PFSK-1 (cell line): ENCODE data around the gene SLC22A8. TPM values are rescaled to one million over a fixed set of nuclear protein-coding genes. Genes with fewer than 3 reads are reported as not detected.

ENCODE experiments used
- FOXP2 ChIP-seq: optimal IDR thresholded peaks from 2 replicates; pipeline ENCODE3; 2011; ENCODE audit warnings: borderline replicate concordance, control low read depth, inconsistent platforms; ENCODE audit not compliant: insufficient read depth; ENCODE audit errors: extremely low read length, extremely low read depth
- POLR2AphosphoS5 ChIP-seq: IDR thresholded peaks from 2 replicates; pipeline ENCODE4 v1.6.1; 2012; ENCODE audit warnings: low read depth, mild to moderate bottlenecking, control low read depth, low read length, moderate library complexity
- REST ChIP-seq, 2 experiments: IDR thresholded peaks; 2 replicates each; pipeline versions ENCODE4 v1.6.1 to v1.8.0; 2011 to 2012; ENCODE audit warnings: low read depth in 2 of 2, low read length in 2 of 2, control low read depth in 1 of 2, inconsistent platforms in 1 of 2, mild to moderate bottlenecking in 1 of 2, moderate library complexity in 1 of 2; ENCODE audit not compliant: insufficient read depth in 1 of 2
- SIN3A ChIP-seq: IDR thresholded peaks from 2 replicates; pipeline ENCODE4 v1.6.1; 2012; ENCODE audit warnings: mild to moderate bottlenecking, low read length, moderate library complexity, borderline replicate concordance; ENCODE audit not compliant: insufficient read depth
- TAF1 ChIP-seq: IDR thresholded peaks from 2 replicates; pipeline ENCODE4 v1.6.1; 2012; ENCODE audit warnings: low read length, control low read depth, borderline replicate concordance; ENCODE audit not compliant: insufficient read depth
- polyA plus RNA-seq: library from polyadenylated mRNA; unstranded; fragments of >200 nt; gene quantifications from one replicate; pipeline ENCODE4 v1.2.1, GENCODE V29; 2012; ENCODE audit warnings: low read depth, missing spikeins; ENCODE audit not compliant: insufficient read length

Gene SLC22A8
- not detected for polyA plus RNA-seq

GRCh38 chr11:63015521-63016215 is at the start of gene SLC22A8:
Gene SLC22A8, minus strand, starts transcription at chr11:63015841. Its CDS starts 883 bp downstream, at chr11:63014958.
- TF ChIP-seq POLR2AphosphoS5, result no peak

GRCh38 chr11:63042596-63042995 is 27.0 kb upstream of the SLC22A8 start:
- no peak for TF ChIP-seq POLR2AphosphoS5
- TF ChIP-seq TAF1, result no peak
- no peak for TF ChIP-seq SIN3A
- TF ChIP-seq FOXP2, result no peak
- no peak for TF ChIP-seq REST (IDR thresholded peaks at IDR 0.05; ENCODE audit: insufficient read depth in 1 of 2, low read depth in 2 of 2, low read length in 2 of 2)

- TF ChIP-seq FOXP2 (no peak), TAF1 (no peak), REST (IDR thresholded peaks at IDR 0.05; ENCODE audit: insufficient read depth in 1 of 2, low read depth in 2 of 2, low read length in 2 of 2) (no peak), POLR2AphosphoS5 (no peak), SIN3A (no peak)
These were observed 16.8 kb upstream of the SLC22A8 start for GRCh38 chr11:63032457-63032856.

- TF ChIP-seq REST (IDR thresholded peaks at IDR 0.05; ENCODE audit: insufficient read depth in 1 of 2, low read depth in 2 of 2, low read length in 2 of 2), result no peak
- TF ChIP-seq TAF1, result no peak
- TF ChIP-seq POLR2AphosphoS5, result no peak
- TF ChIP-seq SIN3A, result no peak
- no peak for TF ChIP-seq FOXP2
These were observed 8.4 kb upstream of the SLC22A8 start for GRCh38 chr11:63023841-63024648.

GRCh38 chr11:63023222-63023814 is 7.7 kb upstream of the SLC22A8 start:
- no peak for TF ChIP-seq FOXP2
- no peak for TF ChIP-seq POLR2AphosphoS5
- TF ChIP-seq TAF1, result no peak
- TF ChIP-seq REST (IDR thresholded peaks at IDR 0.05; ENCODE audit: insufficient read depth in 1 of 2, low read depth in 2 of 2, low read length in 2 of 2), result no peak
- no peak for TF ChIP-seq SIN3A
